ENCODE results near the gene SNCB.

DNA sequence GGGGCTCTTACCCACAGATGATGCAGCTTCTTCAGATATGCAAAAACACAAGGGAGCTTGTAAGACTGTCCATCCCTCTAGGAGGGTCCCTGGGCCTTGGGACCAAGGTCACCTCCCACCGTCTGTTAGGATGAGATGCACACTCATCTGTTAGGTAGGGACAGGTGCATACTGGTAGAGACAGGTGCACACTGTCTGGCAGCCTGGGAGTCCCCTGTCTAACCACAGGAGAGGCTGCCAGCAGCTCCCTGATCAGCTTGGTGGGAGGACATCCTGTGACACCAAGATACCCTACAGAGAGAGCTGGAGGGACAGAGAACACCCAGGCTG is 30.2 kb upstream of the SNCB start:
- TF ChIP-seq POLR2A (IDR thresholded peaks at IDR 0.05; ENCODE audit: control extremely low read depth in 1 of 2, low read depth in 2 of 2, low read length in 2 of 2) = no peak
- TF ChIP-seq, protein P1, sequence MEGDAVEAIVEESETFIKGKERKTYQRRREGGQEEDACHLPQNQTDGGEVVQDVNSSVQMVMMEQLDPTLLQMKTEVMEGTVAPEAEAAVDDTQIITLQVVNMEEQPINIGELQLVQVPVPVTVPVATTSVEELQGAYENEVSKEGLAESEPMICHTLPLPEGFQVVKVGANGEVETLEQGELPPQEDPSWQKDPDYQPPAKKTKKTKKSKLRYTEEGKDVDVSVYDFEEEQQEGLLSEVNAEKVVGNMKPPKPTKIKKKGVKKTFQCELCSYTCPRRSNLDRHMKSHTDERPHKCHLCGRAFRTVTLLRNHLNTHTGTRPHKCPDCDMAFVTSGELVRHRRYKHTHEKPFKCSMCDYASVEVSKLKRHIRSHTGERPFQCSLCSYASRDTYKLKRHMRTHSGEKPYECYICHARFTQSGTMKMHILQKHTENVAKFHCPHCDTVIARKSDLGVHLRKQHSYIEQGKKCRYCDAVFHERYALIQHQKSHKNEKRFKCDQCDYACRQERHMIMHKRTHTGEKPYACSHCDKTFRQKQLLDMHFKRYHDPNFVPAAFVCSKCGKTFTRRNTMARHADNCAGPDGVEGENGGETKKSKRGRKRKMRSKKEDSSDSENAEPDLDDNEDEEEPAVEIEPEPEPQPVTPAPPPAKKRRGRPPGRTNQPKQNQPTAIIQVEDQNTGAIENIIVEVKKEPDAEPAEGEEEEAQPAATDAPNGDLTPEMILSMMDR (IDR thresholded peaks at IDR 0.05; ENCODE audit: control extremely low read depth in 1 of 3, insufficient read depth in 1 of 3, low read depth in 1 of 3, low read length in 3 of 3) = no peak
- TF ChIP-seq CBX5 (IDR thresholded peaks at IDR 0.05; ENCODE audit: low read depth, low read length) = no peak
